Activated naive CD4-positive, alpha-beta T cell (primary cell): ENCODE results near the gene MCRIP2.

Experiments
- DNase-seq, 4 experiments: peaks; one replicate each; lab custom pipeline; 2025; lab: John Stamatoyannopoulos, UW

The MCRIP2 gene

GRCh38 chr16:631808-632358, 9.7 kb upstream of the MCRIP2 start:
- DNase-seq: no peak

- no peak for DNase-seq
Observed at GRCh38 chr16:632486-633335, 8.9 kb upstream of the MCRIP2 start.

GRCh38 chr16:633336-634050, 8.1 kb upstream of the MCRIP2 start:
- no peak for DNase-seq

GRCh38 chr16:634051-634670, 7.5 kb upstream of the MCRIP2 start:
- DNase-seq: no peak

- DNase-seq: no peak
Observed at GRCh38 chr16:634996-635395, 6.6 kb upstream of the MCRIP2 start.

GRCh38 chr16:635573-636205, 5.9 kb upstream of the MCRIP2 start:
- DNase-seq: peak in 1 of 4 experiments; percentile 33

- DNase-seq: peak; percentile 89 to 99 (median 94)
Observed at GRCh38 chr16:636206-637080, 5.2 kb upstream of the MCRIP2 start, which contains the start of gene METTL26. TSS of gene METTL26 (minus strand) at chr16:636305. CDS start at chr16:636290, 15 bp downstream.

- DNase-seq: peak; percentile 89 to 98 (median 92)
Observed at GRCh38 chr16:637081-638018, 4.3 kb upstream of the MCRIP2 start.

GRCh38 chr16:638034-638543, 3.5 kb upstream of the MCRIP2 start:
- DNase-seq: no peak

- DNase-seq: no peak
Observed at GRCh38 chr16:638836-639235, 2.8 kb upstream of the MCRIP2 start.

- DNase-seq: no peak
Observed at GRCh38 chr16:640614-641013, 1.0 kb upstream of the MCRIP2 start.

- no peak for DNase-seq
Observed at GRCh38 chr16:642189-643049, 791 bp downstream of the MCRIP2 start.

GRCh38 chr16:643050-643368, 1.4 kb downstream of the MCRIP2 start:
- DNase-seq: no peak

- DNase-seq: no peak
Observed at GRCh38 chr16:644556-644955, 2.9 kb downstream of the MCRIP2 start.

- DNase-seq: no peak
Observed at GRCh38 chr16:645852-646678, 4.4 kb downstream of the MCRIP2 start.

GRCh38 chr16:646679-647172, 5.1 kb downstream of the MCRIP2 start:
- DNase-seq: no peak

GRCh38 chr16:647173-647902, 5.7 kb downstream of the MCRIP2 start:
- no peak for DNase-seq
